OCI-LY1 (cell line): Measurements from ENCODE around the gene BTBD2.

ENCODE experiments used
- H2AFZ ChIP-seq: fragments of 200-600 bp; sonication (generic), shearing (Covaris generic); 2 replicates; pipeline ENCODE4 v1.6.0; 2014; ENCODE audit warnings: antibody characterized with exemption, mild to moderate bottlenecking, low read length
- H3F3A ChIP-seq: fragments of 200-600 bp; sonication (generic), shearing (Covaris generic); 2 replicates; pipeline ENCODE4 v1.6.0; 2014; ENCODE audit warnings: mild to moderate bottlenecking, antibody characterized with exemption, low read length, moderate library complexity; ENCODE audit not compliant: insufficient read depth
- H3K27ac ChIP-seq: fragments of 200-600 bp; sonication (generic); 2 replicates; pipeline ENCODE4 v1.5.1; 2014; ENCODE audit warnings: low read length, mixed run types, mild to moderate bottlenecking, low read depth; ENCODE audit not compliant: poor library complexity, severe bottlenecking
- H3K27me3 ChIP-seq: fragments of 200-600 bp; sonication (generic); 2 replicates; pipeline ENCODE4 v1.6.0; 2014; ENCODE audit warnings: antibody characterized with exemption, mild to moderate bottlenecking, low read length, moderate library complexity; ENCODE audit not compliant: insufficient read depth
- H3K36me3 ChIP-seq: fragments of 200-600 bp; sonication (generic); 2 replicates; pipeline ENCODE4 v1.6.1; 2014; ENCODE audit warnings: mild to moderate bottlenecking, antibody characterized with exemption, low read length, moderate library complexity, mixed read lengths; ENCODE audit not compliant: insufficient read depth
- H3K4me1 ChIP-seq: fragments of 200-600 bp; sonication (generic); 2 replicates; pipeline ENCODE4 v1.5.1; 2014; ENCODE audit warnings: mild to moderate bottlenecking, low read length, moderate library complexity; ENCODE audit not compliant: insufficient read depth, severe bottlenecking
- H3K4me2 ChIP-seq: fragments of 200-600 bp; sonication (generic), shearing (Covaris generic); 2 replicates; pipeline ENCODE4 v1.6.1; 2014; ENCODE audit warnings: low read length
- H3K4me3 ChIP-seq: fragments of 200-600 bp; sonication (generic); 2 replicates; pipeline ENCODE4 v1.5.1; 2014; ENCODE audit warnings: low read length, low read depth, mild to moderate bottlenecking, mixed read lengths; ENCODE audit not compliant: poor library complexity, severe bottlenecking
- H3K79me2 ChIP-seq: fragments of 200-600 bp; shearing (Covaris generic); 2 replicates; pipeline ENCODE4 v1.6.1; 2016; ENCODE audit warnings: mixed run types, low read length, mixed read lengths; ENCODE audit not compliant: insufficient read depth
- H3K9ac ChIP-seq: fragments of 200-600 bp; sonication (generic), shearing (Covaris generic); 2 replicates; pipeline ENCODE4 v1.6.1; 2014; ENCODE audit warnings: mild to moderate bottlenecking, low read length, mixed read lengths
- H3K9me2 ChIP-seq: fragments of 200-600 bp; sonication (generic), shearing (Covaris generic); 2 replicates; pipeline ENCODE4 v1.6.1; 2014; ENCODE audit warnings: low read depth, mild to moderate bottlenecking, low read length, mixed read lengths
- H3K9me3 ChIP-seq: fragments of 200-600 bp; shearing (Covaris generic); 2 replicates; pipeline ENCODE4 v1.6.1; 2014; ENCODE audit warnings: low read length, mixed read lengths
- H4K20me1 ChIP-seq: fragments of 200-600 bp; sonication (generic), shearing (Covaris generic); 2 replicates; pipeline ENCODE4 v1.6.0; 2016; ENCODE audit warnings: mild to moderate bottlenecking, low read length; ENCODE audit not compliant: insufficient read depth
- EZH2 ChIP-seq: fragments of 200-600 bp; sonication (generic), shearing (Covaris generic); IDR thresholded peaks from 2 replicates; pipeline ENCODE4 v1.8.0; 2017; ENCODE audit warnings: borderline replicate concordance, mixed run types, mild to moderate bottlenecking, antibody characterized with exemption, low read length, moderate library complexity, mixed read lengths
- TF ChIP-seq, protein P1 (sequence below): fragments of 200-600 bp; sonication (generic), shearing (Covaris generic); IDR thresholded peaks from 2 replicates; pipeline ENCODE4 v1.5.1; 2017; ENCODE audit warnings: mild to moderate bottlenecking, antibody characterized with exemption, low read length, moderate library complexity, mixed read lengths

BTBD2 gene

DNA sequence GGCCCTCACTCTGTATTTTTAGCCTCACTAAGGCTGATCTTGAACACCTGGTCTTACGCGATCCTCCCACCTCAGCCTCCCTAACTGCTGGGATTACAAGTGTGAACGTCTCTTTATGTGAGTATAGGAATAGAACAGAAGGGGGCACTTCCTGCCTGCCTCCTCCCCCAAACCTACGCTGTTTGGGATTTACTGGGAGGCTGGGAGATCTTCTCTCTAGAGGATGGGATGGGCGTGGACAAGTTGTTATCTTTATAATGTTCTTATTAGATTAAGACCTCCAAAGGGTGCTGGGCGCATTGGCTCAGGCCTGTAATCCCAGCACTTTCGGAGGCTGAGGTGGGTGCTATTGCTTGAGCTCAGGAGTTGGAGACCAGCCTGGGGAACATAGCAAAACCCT, 77.4 kb downstream of the BTBD2 start:
- Histone ChIP-seq H3F3A (peaks cover 1% of the 10 kb centered on the region; the same call in 1 of the 2 replicates), H3K9ac (no peak overlapping the region), H3K27me3 (no peaks in the 10 kb centered on the region; the same call in 1 of the 2 replicates), H3K9me3 (0 out of 2 replicates have a peak, but pooled peaks cover 2% of the 10 kb centered on the region), H3K4me2 (no peak overlapping the region), H3K4me3 (no peak overlapping the region), H3K9me2 (no peaks in the 10 kb centered on the region), H3K36me3 (peaks cover 4% of the 10 kb centered on the region; the same call in 1 of the 2 replicates), H2AFZ (no peak overlapping the region), H3K79me2 (no peaks in the 10 kb centered on the region; the same call in 1 of the 2 replicates), H3K27ac (no peak overlapping the region), H4K20me1 (no peaks in the 10 kb centered on the region), H3K4me1 (peaks cover 18% of the 10 kb centered on the region)
- TF ChIP-seq EZH2 = no peak
- TF ChIP-seq, protein P1, sequence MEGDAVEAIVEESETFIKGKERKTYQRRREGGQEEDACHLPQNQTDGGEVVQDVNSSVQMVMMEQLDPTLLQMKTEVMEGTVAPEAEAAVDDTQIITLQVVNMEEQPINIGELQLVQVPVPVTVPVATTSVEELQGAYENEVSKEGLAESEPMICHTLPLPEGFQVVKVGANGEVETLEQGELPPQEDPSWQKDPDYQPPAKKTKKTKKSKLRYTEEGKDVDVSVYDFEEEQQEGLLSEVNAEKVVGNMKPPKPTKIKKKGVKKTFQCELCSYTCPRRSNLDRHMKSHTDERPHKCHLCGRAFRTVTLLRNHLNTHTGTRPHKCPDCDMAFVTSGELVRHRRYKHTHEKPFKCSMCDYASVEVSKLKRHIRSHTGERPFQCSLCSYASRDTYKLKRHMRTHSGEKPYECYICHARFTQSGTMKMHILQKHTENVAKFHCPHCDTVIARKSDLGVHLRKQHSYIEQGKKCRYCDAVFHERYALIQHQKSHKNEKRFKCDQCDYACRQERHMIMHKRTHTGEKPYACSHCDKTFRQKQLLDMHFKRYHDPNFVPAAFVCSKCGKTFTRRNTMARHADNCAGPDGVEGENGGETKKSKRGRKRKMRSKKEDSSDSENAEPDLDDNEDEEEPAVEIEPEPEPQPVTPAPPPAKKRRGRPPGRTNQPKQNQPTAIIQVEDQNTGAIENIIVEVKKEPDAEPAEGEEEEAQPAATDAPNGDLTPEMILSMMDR = no peak

DNA sequence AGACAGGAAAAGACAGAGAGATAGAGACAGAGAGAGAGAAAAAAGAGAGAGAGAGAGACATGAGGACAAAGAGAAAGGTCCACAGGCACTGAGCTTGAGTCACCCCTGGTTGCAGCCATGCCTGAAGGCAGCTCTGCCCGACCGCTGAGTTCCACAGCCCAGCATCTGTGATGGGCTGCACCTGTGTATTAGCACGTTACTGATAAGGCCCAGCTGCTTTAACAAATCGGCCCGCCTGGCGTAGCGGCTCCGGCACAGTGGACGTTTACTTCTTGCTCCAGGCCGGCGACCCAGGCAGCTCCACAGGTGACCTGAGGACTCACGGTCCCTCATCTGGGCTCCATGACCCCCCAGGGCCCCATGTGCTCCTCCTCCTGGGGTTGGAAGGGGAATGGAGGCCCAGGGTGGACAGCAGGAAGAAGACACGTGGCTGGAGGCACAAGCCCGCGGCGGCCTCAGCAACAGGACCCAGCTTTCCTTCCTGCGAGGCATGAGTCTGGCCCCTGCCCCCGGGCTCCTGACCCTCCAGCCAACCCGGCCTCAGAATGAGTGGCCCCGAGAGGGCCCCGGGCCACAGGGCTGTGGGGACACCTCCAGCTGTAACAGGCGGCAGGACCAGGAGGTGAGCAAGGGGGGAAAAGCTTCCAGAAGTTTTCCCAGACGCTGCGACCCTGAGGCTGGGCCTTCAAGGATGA, 78.5 kb downstream of the BTBD2 start:
- H3K27ac ChIP-seq = no peak overlapping the region

DNA sequence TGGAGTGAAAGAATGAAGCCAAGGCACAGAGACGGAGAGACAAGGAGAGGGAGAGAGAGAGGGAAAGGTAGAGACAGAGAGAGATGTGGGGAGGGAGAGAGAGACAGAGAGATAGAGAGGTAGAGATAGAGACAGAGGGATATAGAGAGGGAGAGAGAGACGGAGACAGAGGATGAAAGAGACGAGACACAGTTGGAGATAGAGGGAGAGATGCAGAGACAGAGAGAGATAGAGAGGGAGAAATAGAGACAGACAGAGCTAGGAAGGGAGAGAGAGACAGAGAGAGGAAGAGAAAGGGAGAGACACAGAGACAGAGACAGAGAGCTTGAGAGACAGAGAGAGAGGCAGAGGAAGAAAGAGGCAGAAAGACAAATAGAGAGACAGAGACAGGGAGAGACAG, 79.1 kb downstream of the BTBD2 start:
- H4K20me1 ChIP-seq = no peaks in the 10 kb centered on the region
- no peaks in the 10 kb centered on the region for H3K9me2 ChIP-seq
- H3K36me3 ChIP-seq = peaks cover 4% of the 10 kb centered on the region; the same call in 1 of the 2 replicates
- H3K27ac ChIP-seq = no peak overlapping the region
- TF ChIP-seq, protein P1 = no peak
- TF ChIP-seq EZH2 = no peak
- H3K79me2 ChIP-seq = no peaks in the 10 kb centered on the region
- peaks cover 10% of the 10 kb centered on the region; the same call in 1 of the 2 replicates for H3K9me3 ChIP-seq
- peaks cover 14% of the 10 kb centered on the region for H3K4me1 ChIP-seq
- H3F3A ChIP-seq = no peaks in the 10 kb centered on the region
- H2AFZ ChIP-seq = no peak overlapping the region
- no peak overlapping the region for H3K9ac ChIP-seq
- H3K27me3 ChIP-seq = no peaks in the 10 kb centered on the region; the same call in 1 of the 2 replicates
- no peak overlapping the region for H3K4me3 ChIP-seq
- no peak overlapping the region for H3K4me2 ChIP-seq

More for the DNA sequence above, 78.5 kb downstream of the BTBD2 start:
- Histone ChIP-seq H3F3A (no peaks in the 10 kb centered on the region), H3K79me2 (no peaks in the 10 kb centered on the region), H2AFZ (no peak overlapping the region), H3K4me3 (no peak overlapping the region), H4K20me1 (no peaks in the 10 kb centered on the region), H3K27me3 (no peaks in the 10 kb centered on the region; the same call in 1 of the 2 replicates), H3K4me2 (no peak overlapping the region), H3K9me3 (0 out of 2 replicates have a peak, but pooled peaks cover 5% of the 10 kb centered on the region), H3K4me1 (peaks cover 14% of the 10 kb centered on the region), H3K36me3 (peaks cover 4% of the 10 kb centered on the region; the same call in 1 of the 2 replicates), H3K9me2 (no peaks in the 10 kb centered on the region), H3K9ac (no peak overlapping the region)
- no peak for TF ChIP-seq EZH2
- TF ChIP-seq, protein P1 = no peak
